HCT116 (cell line): ENCODE measurements around the gene MOCS1.

Experiments used
- CEBPB ChIP-seq: IDR thresholded peaks from 2 replicates; pipeline ENCODE4 v1.6.1; 2012; ENCODE audit warnings: low read depth
- CTCF ChIP-seq, 3 experiments: fragments of 200-600 bp in 1 of 3; sonication (generic) in 1 of 3; IDR thresholded peaks in 2 of 3; conservative IDR thresholded peaks in 1 of 3; 2 replicates each; pipeline ENCODE4 v1.5.1; 2012 to 2017; ENCODE audit warnings: low read depth in 2 of 3, low read length in 2 of 3, antibody characterized with exemption in 1 of 3, borderline replicate concordance in 1 of 3, control low read depth in 1 of 3, mild to moderate bottlenecking in 1 of 3, mixed read lengths in 1 of 3, mixed run types in 1 of 3, moderate library complexity in 1 of 3; ENCODE audit not compliant: insufficient read depth in 1 of 3
- EZH2phosphoT487 ChIP-seq: fragments of 200-600 bp; IDR thresholded peaks from 2 replicates; pipeline ENCODE4 v1.6.1; 2018; ENCODE audit warnings: antibody characterized with exemption, borderline replicate concordance
- POLR2A ChIP-seq: IDR thresholded peaks from 2 replicates; pipeline ENCODE4 v1.7.0; 2011; ENCODE audit warnings: borderline replicate concordance; ENCODE audit not compliant: insufficient read depth, insufficient read length; ENCODE audit errors: extremely low read depth
- POLR2AphosphoS5 ChIP-seq: IDR thresholded peaks from 2 replicates; pipeline ENCODE4 v1.6.1; 2011; ENCODE audit warnings: mild to moderate bottlenecking, low read depth, low read length, moderate library complexity
- RAD21 ChIP-seq: IDR thresholded peaks from 2 replicates; pipeline ENCODE4 v1.6.1; 2012; ENCODE audit warnings: low read depth, mild to moderate bottlenecking
- SIN3A ChIP-seq: IDR thresholded peaks from 2 replicates; pipeline ENCODE4 v1.6.1; 2012; ENCODE audit warnings: low read depth
- TCF7L2 ChIP-seq: IDR thresholded peaks from 2 replicates; pipeline ENCODE4 v1.7.0; 2011; ENCODE audit warnings: borderline replicate concordance, inconsistent platforms; ENCODE audit not compliant: insufficient read depth, insufficient read length; ENCODE audit errors: extremely low read depth
- ZBTB33 ChIP-seq: IDR thresholded peaks from 2 replicates; pipeline ENCODE4 v1.6.1; 2011; ENCODE audit warnings: mild to moderate bottlenecking, low read length, moderate library complexity; ENCODE audit not compliant: insufficient replicate concordance; ENCODE audit errors: extremely low read depth
- TF ChIP-seq, protein P1 (sequence below): IDR thresholded peaks from 2 replicates; pipeline ENCODE4 v1.6.1; 2012

DNA sequence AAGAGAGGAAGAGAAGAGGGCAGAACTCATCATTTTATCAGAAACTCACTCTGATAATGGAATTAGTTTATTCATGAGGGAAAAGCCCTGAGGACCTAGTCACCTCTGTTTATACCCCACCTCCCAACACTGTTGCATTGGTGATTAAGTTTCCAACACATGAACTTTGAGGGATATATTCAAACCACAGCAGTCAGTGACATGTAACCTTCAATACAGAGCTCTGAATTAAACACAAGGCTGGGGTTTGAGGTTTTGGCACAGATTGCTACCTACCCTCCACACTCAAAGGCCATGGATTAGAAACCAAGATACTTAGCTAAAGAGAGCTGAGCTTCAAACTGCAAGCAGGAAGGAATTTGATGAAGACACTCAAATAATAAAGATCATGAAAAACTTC is 48.5 kb upstream of the MOCS1 start:
- TF ChIP-seq CEBPB (no peak), CTCF (IDR thresholded peaks at IDR 0.05 in 2 of 3, conservative IDR thresholded peaks at IDR 0.05 in 1 of 3; ENCODE audit: borderline replicate concordance in 1 of 3, insufficient read depth in 1 of 3, low read depth in 2 of 3, low read length in 2 of 3) (no peak), POLR2A (no peak), TCF7L2 (no peak), POLR2AphosphoS5 (no peak), RAD21 (no peak), ZBTB33 (no peak), EZH2phosphoT487 (no peak), SIN3A (no peak)
- TF ChIP-seq, protein P1, sequence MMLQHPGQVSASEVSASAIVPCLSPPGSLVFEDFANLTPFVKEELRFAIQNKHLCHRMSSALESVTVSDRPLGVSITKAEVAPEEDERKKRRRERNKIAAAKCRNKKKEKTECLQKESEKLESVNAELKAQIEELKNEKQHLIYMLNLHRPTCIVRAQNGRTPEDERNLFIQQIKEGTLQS = no peak
